Aorta (tissue), 5 donors: ENCODE measurements around the gene VTI1A. TPM values are rescaled to one million over a fixed set of nuclear protein-coding genes. Genes with fewer than 3 reads are reported as not detected.
"Not testable (repeated sequence)": the region's sequence is repeated elsewhere in the genome, so short reads cannot be mapped to it uniquely, and the experiment has no call there.

Experiments
- ATAC-seq: fragments of 200-7000 bp; cut with Tn5 transposase; one replicate; pipeline ENCODE4 v1.9.1; 2022; ENCODE audit warnings: moderate library complexity; ENCODE audit not compliant: low FRiP score
- DNase-seq, 2 donors: peaks; one replicate each; pipeline ENCODE4 v3.0.0-alpha.2; 2020
- H3K27ac ChIP-seq, 2 donors: one replicate each; pipeline ENCODE4 v1.5.1; 2013; ENCODE audit warnings: low read length in 2 of 2, mild to moderate bottlenecking in 2 of 2, moderate library complexity in 2 of 2, control low read depth in 1 of 2, inconsistent platforms in 1 of 2, low read depth in 1 of 2
- H3K27me3 ChIP-seq, 2 donors: one replicate each; pipeline ENCODE4 v1.6.1; 2013; ENCODE audit warnings: control low read depth in 1 of 2, low read length in 1 of 2, mild to moderate bottlenecking in 1 of 2, moderate library complexity in 1 of 2; ENCODE audit not compliant: insufficient read depth in 2 of 2, control insufficient read depth in 1 of 2
- H3K36me3 ChIP-seq, 2 donors: one replicate each; pipeline ENCODE4 v1.6.1; 2013; ENCODE audit warnings: control low read depth in 1 of 2, low read length in 1 of 2, mild to moderate bottlenecking in 1 of 2; ENCODE audit not compliant: insufficient read depth in 2 of 2, control insufficient read depth in 1 of 2
- H3K4me1 ChIP-seq, 2 donors: one replicate each; pipeline ENCODE4 v1.6.1; 2013; ENCODE audit warnings: low read length in 2 of 2, control low read depth in 1 of 2, mild to moderate bottlenecking in 1 of 2, moderate library complexity in 1 of 2; ENCODE audit not compliant: insufficient read depth in 2 of 2, control insufficient read depth in 1 of 2
- H3K4me3 ChIP-seq, 2 donors: one replicate each; pipeline ENCODE4 v1.5.1; 2013; ENCODE audit warnings: low read length in 2 of 2, control low read depth in 1 of 2, mild to moderate bottlenecking in 1 of 2
- H3K9me3 ChIP-seq: one replicate; pipeline ENCODE4 v1.6.1; 2013; ENCODE audit warnings: mild to moderate bottlenecking, low read length; ENCODE audit not compliant: control insufficient read depth
- WGBS, 2 donors: extraction: QIAGEN DNeasy Blood & Tissue Kit; methylation state at CpG; one replicate each; pipeline ENCODE4 v1.1.7; 2013; 5-methylcytosine and 5-hydroxymethylcytosine counted together
- intact Hi-C, 2 donors: fragments of 100-400 bp; cut with DNase I; formaldehyde crosslinking; loops; one replicate each; pipeline versions ENCODE4 v1.14.2 to v1.15.0; 2022
- polyA plus RNA-seq, 2 donors: library from polyadenylated mRNA; stranded (reverse); fragments of 200-250 nt; gene quantifications; one replicate each; pipeline ENCODE4 v1.2.3, GENCODE V29; 2013
- total RNA-seq, 2 donors: library from RNA; stranded (reverse); fragmentation: NEBNext Ultra II Directional; extraction: Animal tissue kit (Norgen Biotek cat#: 25700); gene quantifications; one replicate each; pipeline ENCODE4 v1.2.1, GENCODE V29; 2021
- donor health status: healthy with polysubstance abuse.
- donor health status: Bipolar disorder and iron deficiency.
- donor health status: DM: no; HTN: no; CAD: no.
- donor health status: DM: no; HTN: no; CAD: no.
- donor health status: DM: yes; HTN: yes; CAD: no.

The VTI1A gene
- total and polyA plus RNA-seq, 4 donors: 8.6 to 43.1 (median 23.2) TPM

DNA sequence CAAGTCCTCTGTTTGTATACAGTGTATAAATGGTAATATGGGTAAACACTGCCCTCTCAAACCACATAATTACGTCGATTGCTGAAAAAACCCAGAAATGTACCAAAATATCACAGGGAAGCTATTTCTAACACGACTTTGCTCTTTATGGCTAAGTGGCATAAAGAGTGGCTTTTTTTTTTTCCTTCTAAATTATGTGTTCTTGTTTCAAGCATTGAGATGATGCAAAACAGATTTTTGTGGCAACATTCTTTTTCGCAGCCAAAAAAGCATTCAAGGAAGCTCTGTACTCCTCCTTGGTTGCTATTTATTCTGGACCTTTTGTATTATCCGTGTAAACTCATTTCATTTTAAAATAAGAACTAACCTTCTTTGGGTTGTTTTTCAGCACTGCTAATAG lies 138.9 kb downstream of the VTI1A start:
- Histone ChIP-seq H3K4me1 (peaks cover 2 to 6% of the 10 kb centered on the region in 2 donors), H3K9me3 (no peaks in the 10 kb centered on the region), H3K27ac (no peak overlapping the region), H3K4me3 (no peak overlapping the region), H3K36me3 (no peaks in the 10 kb centered on the region), H3K27me3 (no peaks in the 10 kb centered on the region)
- ATAC-seq (no peak), DNase-seq (no peak)
- intact Hi-C loops: loop anchor here in 1 of 2 donors (10.0 kb wide), 1 partner anchor 799 kb away; no protein-coding TSS in a partner anchor
- WGBS, 2 donors: 52 to 58% methylated on average over 5 of the region's 5 CpGs

DNA sequence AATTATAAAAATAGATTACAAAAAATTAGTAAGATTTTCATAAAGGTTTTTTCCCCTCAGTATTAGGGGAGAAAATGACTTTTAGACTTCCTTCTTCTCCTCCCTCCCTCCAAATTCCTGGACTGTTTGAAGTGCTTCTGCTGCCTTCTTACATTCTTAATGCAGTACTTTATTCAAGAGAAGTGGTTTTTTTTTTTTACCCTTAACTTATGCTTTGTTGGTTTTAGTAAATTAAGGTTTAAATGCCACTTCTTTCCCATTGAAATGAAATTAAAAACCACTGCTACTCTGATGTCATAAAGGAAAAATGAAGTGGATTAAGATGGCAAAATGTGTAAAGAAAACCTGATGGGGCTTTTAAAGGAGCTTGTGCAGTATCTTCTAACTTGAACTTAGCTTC lies 140.7 kb downstream of the VTI1A start:
- intact Hi-C loops: loop anchor here in 1 of 2 donors (10.0 kb wide), 1 partner anchor 797 kb away; no protein-coding TSS in a partner anchor

DNA sequence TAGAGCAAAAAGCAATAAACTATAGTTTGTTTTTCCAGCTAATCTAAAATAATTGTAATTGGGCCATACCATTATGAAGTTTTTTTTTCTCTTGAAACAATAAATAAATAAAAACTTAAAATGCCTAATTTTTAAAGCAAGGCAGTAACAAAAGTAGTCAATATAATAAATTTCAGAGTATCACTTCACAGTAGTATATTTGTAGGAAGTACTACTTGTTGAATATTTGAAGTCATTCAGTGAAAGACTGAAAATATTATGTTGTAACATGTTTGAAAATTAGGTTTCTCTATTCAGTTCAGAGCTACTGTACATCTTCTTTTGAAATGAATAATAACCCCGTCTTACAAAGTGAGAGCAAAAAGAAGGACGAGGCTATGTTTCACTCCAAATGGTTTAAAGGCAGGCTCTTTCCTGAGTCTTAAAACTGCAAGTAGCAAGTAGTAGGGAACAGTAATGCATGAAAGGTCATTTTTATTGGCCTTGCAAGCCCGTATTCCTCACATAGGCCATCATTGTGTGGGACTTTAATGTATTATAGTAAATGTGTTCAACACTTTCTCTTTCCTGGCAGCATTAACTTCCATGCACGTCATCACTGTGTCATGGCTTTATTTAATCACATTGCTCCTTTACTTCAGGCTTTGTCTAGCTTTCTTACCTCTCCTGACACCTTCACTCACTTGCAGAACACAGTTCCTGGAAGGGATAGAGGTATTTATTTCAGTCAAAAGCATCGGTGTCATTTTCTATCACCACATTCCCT lies 141.4 kb downstream of the VTI1A start:
- Histone ChIP-seq H3K9me3 (no peaks in the 10 kb centered on the region), H3K27me3 (no peaks in the 10 kb centered on the region), H3K27ac (no peak overlapping the region), H3K4me1 (peaks cover 2 to 6% of the 10 kb centered on the region in 2 donors), H3K4me3 (no peak overlapping the region), H3K36me3 (no peaks in the 10 kb centered on the region)
- no peak for ATAC-seq
- intact Hi-C loops: loop anchor here in 1 of 2 donors (10.0 kb wide), 1 partner anchor 796 kb away; no protein-coding TSS in a partner anchor
- 73 to 78% methylated on average over 5 of the region's 5 CpGs for WGBS, 2 donors
- DNase-seq: no peak

More for the DNA sequence above, 140.7 kb downstream of the VTI1A start:
- Histone ChIP-seq H3K4me3 (no peak overlapping the region), H3K27ac (no peak overlapping the region), H3K4me1 (peaks cover 2 to 6% of the 10 kb centered on the region in 2 donors), H3K9me3 (no peaks in the 10 kb centered on the region), H3K27me3 (no peaks in the 10 kb centered on the region), H3K36me3 (no peaks in the 10 kb centered on the region)
- ATAC-seq: no peak
- no peak for DNase-seq

DNA sequence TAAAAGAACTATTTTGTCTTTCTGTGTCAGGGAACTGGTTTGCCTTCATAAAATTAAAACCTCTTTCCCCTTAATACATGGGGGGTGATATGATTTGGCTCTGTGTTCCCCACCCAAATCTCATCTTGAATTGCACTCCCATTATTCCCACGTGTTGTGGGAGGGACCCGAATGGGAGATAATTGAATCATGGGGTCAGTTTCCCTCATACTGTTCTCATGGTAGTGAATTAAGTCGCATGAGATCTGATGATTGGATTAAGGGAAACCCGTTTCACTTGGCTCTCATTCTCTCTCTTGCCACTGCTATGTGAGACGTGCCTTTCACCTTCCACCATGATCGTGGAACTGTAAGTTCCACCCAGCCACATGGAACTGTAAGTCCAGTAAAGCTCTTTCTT lies 142.1 kb downstream of the VTI1A start:
- DNase-seq (no peak), ATAC-seq (no peak)
- no peak overlapping the region for H3K27ac ChIP-seq
- 92 to 97% methylated on average over 6 of the region's 6 CpGs for WGBS, 2 donors
- intact Hi-C loops: loop anchor here in 1 of 2 donors (10.0 kb wide), 1 partner anchor 796 kb away; no protein-coding TSS in a partner anchor
- H3K9me3 ChIP-seq: no peaks in the 10 kb centered on the region
- H3K4me3 ChIP-seq: no peak overlapping the region
- no peaks in the 10 kb centered on the region for H3K36me3 ChIP-seq
- H3K27me3 ChIP-seq: no peaks in the 10 kb centered on the region
- H3K4me1 ChIP-seq: peaks cover 2 to 6% of the 10 kb centered on the region in 2 donors

DNA sequence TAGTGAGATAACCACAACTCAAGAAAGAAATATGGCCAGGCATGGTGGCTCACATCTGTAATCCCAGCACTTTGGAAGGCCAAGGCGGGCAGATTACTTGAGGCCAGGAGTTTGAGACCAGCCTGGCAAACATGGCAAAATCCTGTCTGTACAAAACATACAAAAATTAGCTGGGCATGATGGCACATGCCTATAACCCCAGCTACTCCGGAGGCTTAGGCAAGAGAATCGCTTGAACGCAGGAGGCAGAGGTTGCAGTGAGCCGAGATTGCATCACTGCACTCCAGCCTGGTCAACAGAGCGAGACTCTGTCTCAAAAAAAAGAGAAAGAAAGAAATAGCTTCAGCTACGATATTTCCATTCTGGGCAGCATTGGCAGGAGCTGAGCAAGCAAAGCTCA lies 143.8 kb downstream of the VTI1A start:
- 97% methylated on average over 7 of the region's 7 CpGs for WGBS, 2 donors
- ATAC-seq, H3K4me3 ChIP-seq, H3K36me3 ChIP-seq, H3K27ac ChIP-seq, H3K4me1 ChIP-seq, H3K9me3 ChIP-seq, H3K27me3 ChIP-seq, intact Hi-C loops, DNase-seq: not testable (repeated sequence)

DNA sequence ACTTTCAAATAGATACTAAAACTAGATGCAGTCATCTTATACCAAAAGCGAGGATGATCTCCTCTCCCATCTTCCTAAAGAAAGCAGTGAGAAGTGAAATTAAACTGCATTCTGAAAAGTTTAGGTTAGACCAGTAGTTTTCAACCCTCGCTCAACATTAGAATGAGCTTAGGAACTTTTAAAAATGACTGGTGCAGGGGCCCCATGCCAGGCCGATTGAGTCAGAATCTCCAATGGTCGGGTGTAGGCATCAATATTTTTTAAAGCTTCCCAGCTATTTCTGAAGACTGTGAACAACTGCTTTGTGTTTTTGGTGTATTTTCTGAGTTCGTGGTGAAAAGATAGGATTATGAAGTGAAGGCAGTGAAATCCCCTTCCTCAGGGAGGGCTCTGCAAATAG lies 146.0 kb downstream of the VTI1A start:
- DNase-seq: no peak
- Histone ChIP-seq H3K9me3 (no peaks in the 10 kb centered on the region), H3K27me3 (no peaks in the 10 kb centered on the region), H3K36me3 (no peaks in the 10 kb centered on the region), H3K27ac (no peak overlapping the region), H3K4me1 (no peaks in the 10 kb centered on the region), H3K4me3 (no peak overlapping the region)
- intact Hi-C loops: no loop called here
- WGBS, 2 donors: 56 to 60% methylated on average over 5 of the region's 5 CpGs
- ATAC-seq: no peak

DNA sequence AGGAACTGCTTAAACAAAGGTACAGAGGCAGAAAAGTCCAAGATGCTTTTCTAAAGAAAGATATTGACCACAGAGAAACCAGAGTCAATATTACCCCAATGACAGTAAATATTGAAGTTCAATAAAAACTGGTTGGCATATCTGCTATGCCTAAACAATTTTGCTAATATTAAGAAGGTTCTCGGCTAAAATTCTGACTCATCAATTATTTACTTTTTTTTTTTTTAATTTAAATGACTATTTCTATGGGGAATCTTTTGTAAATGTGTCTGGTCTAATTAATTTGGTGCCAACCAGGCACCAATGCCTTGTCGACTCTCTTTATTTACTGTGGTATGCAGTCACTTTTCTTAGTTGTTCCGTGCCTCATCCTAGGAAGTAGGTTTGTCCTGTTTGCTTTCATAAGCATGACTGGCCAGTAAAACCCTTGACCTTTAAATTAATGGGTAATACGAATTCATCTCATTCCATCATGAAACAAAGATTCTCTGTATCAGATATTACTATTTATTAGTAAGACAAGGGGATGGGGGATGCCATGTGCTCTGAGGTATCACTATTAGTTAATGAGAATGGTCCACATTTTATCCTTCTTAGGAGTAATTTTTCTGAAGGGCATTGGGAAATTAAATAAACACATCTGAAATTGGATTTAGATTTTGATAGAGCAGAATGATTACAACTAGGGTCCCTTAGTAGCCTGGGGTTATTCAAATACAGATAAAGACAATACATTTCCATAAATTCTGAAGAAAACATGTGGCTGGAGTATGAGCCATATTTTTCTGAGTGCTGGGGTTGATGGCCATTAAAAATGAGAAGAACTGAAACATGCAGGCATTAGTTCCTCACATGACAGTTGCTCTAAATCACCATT lies 154.4 kb downstream of the VTI1A start:
- no peak for DNase-seq
- H3K4me1 ChIP-seq: no peaks in the 10 kb centered on the region
- no peak overlapping the region for H3K27ac ChIP-seq
- H3K4me3 ChIP-seq: no peak overlapping the region
- 88 to 89% methylated on average over 4 of the region's 4 CpGs for WGBS, 2 donors
- ATAC-seq: no peak
- no peaks in the 10 kb centered on the region for H3K36me3 ChIP-seq
- H3K9me3 ChIP-seq: no peaks in the 10 kb centered on the region
- intact Hi-C loops: no loop called here
- H3K27me3 ChIP-seq: no peaks in the 10 kb centered on the region

DNA sequence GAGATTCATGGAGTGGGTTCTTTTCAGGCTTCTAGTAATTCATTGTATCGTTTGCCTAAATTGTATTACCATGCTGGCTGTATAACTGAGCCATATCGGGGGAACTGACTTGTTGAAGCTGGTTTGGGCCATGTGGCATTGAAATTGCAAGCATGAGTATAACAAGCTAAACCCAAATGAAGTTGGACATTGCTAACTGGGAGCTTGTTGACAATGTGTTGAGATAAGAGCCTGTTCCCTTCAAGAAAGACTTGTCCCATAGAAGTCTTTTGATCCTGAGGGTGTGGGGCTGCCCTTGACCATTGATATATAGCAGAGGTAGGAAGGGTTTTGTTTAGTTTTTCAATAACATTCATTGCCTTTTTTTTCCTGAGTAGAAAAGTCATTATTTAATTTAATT lies 156.0 kb downstream of the VTI1A start:
- Histone ChIP-seq H3K9me3 (no peaks in the 10 kb centered on the region), H3K27ac (no peak overlapping the region), H3K36me3 (no peaks in the 10 kb centered on the region), H3K27me3 (no peaks in the 10 kb centered on the region), H3K4me1 (no peaks in the 10 kb centered on the region), H3K4me3 (no peak overlapping the region)
- ATAC-seq (no peak), DNase-seq (no peak)
- intact Hi-C loops: no loop called here
- WGBS, 2 donors: 95 to 96% methylated on average over 2 of the region's 2 CpGs
